GM18508 (cell line): ENCODE data around the gene IPO5.

Experiments
- ATAC-seq: cut with Tn5 transposase; IDR thresholded peaks from one replicate; pipeline ENCODE4 v1.9.1; 2021; ENCODE audit warnings: moderate number of reproducible peaks; ENCODE audit not compliant: insufficient read depth, unreplicated experiment

IPO5 gene

GRCh38 chr13:97953376-97953970 is at the start of gene IPO5:
Gene IPO5, plus strand, starts transcription at chr13:97953675. Its CDS starts 23,022 bp downstream, at chr13:97976697.
- no peak for ATAC-seq

- ATAC-seq: no peak
These were observed 49.4 kb upstream of the IPO5 start for GRCh38 chr13:97904059-97904458.

- ATAC-seq: no peak
These were observed 48.0 kb upstream of the IPO5 start for GRCh38 chr13:97905517-97905916.

GRCh38 chr13:97911311-97912138 is 42.0 kb upstream of the IPO5 start:
- ATAC-seq: no peak

GRCh38 chr13:97912139-97912535 is 41.3 kb upstream of the IPO5 start:
- no peak for ATAC-seq

GRCh38 chr13:97913206-97913605 is 40.3 kb upstream of the IPO5 start:
- no peak for ATAC-seq

- ATAC-seq: no peak
These were observed 38.9 kb upstream of the IPO5 start for GRCh38 chr13:97914540-97914939.

GRCh38 chr13:97921176-97921816 is 32.2 kb upstream of the IPO5 start:
- ATAC-seq: no peak

GRCh38 chr13:97928301-97928700 is 25.2 kb upstream of the IPO5 start:
- no peak for ATAC-seq

- ATAC-seq: no peak
These were observed 21.4 kb upstream of the IPO5 start for GRCh38 chr13:97932036-97932435.

GRCh38 chr13:97932647-97933046 is 20.8 kb upstream of the IPO5 start:
- ATAC-seq: no peak

- ATAC-seq: no peak
These were observed 19.7 kb upstream of the IPO5 start for GRCh38 chr13:97933776-97934175.

- ATAC-seq: no peak
These were observed 18.9 kb upstream of the IPO5 start for GRCh38 chr13:97934590-97934989.

- ATAC-seq: no peak
These were observed 18.4 kb upstream of the IPO5 start for GRCh38 chr13:97935071-97935470.

- ATAC-seq: no peak
These were observed 17.4 kb upstream of the IPO5 start for GRCh38 chr13:97936036-97936435.

- ATAC-seq: no peak
These were observed 14.6 kb upstream of the IPO5 start for GRCh38 chr13:97938706-97939475.

GRCh38 chr13:97944396-97945029 is 9.0 kb upstream of the IPO5 start:
- no peak for ATAC-seq

- no peak for ATAC-seq
These were observed 8.1 kb upstream of the IPO5 start for GRCh38 chr13:97945342-97945741.

GRCh38 chr13:97945792-97946419 is 7.6 kb upstream of the IPO5 start:
- no peak for ATAC-seq
